ENCODE data around the gene TMEM9B. TPM values are rescaled to one million over a fixed set of nuclear protein-coding genes. Genes with fewer than 3 reads are reported as not detected.

TMEM9B gene
- total and polyA plus RNA-seq, 4 donors: 35.3 to 55.9 (median 44.7) TPM

GRCh38 chr11:9008661-9009060 lies 44.4 kb upstream of the TMEM9B start:
- Histone ChIP-seq H3K9me3 (ENCODE audit: control insufficient read depth in 4 of 4, insufficient read depth in 3 of 4, low read length in 3 of 4) (no peaks in the 10 kb centered on the region), H3K27me3 (ENCODE audit: control insufficient read depth in 3 of 3, insufficient read depth in 3 of 3, low read length in 2 of 3) (peaks cover 0 to 11% (median 5%) of the 10 kb centered on the region in 3 donors)
- ATAC-seq (ENCODE audit: insufficient read depth, low FRiP score): no peak

DNA sequence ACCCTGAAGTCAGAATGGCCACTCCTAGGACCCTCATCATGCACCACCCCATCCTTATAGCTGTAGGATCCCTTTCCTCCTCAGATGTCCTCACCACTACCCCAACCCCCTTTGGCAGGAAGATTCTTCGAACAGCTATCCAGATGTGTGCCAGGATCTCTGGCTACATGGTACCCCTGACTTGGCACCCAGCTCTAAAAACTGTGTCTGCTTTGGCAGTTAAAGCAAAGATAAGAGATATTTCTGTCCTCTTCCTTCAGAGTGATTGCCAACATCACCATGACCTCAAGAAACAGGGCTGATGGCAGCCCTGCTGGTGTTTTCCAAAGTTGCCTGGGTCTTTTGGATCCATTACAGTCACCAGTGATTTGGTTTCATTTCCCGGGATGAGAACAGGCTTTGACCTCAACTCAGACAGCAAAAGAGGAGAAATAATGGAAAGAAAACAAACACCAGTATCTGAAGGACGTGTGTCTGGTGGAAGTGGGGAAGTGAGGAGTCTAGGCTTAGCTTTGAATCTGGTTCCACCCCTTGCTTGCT lies 43.8 kb upstream of the TMEM9B start:
- Histone ChIP-seq H3K27me3 (ENCODE audit: control insufficient read depth in 3 of 3, insufficient read depth in 3 of 3, low read length in 2 of 3) (peaks cover 0 to 15% (median 8%) of the 10 kb centered on the region in 3 donors), H3K27ac (ENCODE audit: low read depth in 1 of 2, low read length in 1 of 2) (no peak overlapping the region), H3K36me3 (ENCODE audit: control insufficient read depth in 4 of 4, insufficient read depth in 4 of 4, low read length in 4 of 4) (no peaks in the 10 kb centered on the region), H3K4me3 (no peak overlapping the region), H3K9ac (ENCODE audit: insufficient read depth in 1 of 2, low read length in 2 of 2) (no peak overlapping the region), H3K4me1 (ENCODE audit: control insufficient read depth in 5 of 5, insufficient read depth in 5 of 5, low read length in 5 of 5) (peaks cover 0 to 12% (median 2%) of the 10 kb centered on the region in 5 donors), H3K9me3 (ENCODE audit: control insufficient read depth in 4 of 4, insufficient read depth in 3 of 4, low read length in 3 of 4) (peaks cover 0 to 2% (median 0%) of the 10 kb centered on the region in 4 donors)
- DNase-seq (no peak), ATAC-seq (ENCODE audit: insufficient read depth, low FRiP score) (no peak)
- TF ChIP-seq, protein P1, sequence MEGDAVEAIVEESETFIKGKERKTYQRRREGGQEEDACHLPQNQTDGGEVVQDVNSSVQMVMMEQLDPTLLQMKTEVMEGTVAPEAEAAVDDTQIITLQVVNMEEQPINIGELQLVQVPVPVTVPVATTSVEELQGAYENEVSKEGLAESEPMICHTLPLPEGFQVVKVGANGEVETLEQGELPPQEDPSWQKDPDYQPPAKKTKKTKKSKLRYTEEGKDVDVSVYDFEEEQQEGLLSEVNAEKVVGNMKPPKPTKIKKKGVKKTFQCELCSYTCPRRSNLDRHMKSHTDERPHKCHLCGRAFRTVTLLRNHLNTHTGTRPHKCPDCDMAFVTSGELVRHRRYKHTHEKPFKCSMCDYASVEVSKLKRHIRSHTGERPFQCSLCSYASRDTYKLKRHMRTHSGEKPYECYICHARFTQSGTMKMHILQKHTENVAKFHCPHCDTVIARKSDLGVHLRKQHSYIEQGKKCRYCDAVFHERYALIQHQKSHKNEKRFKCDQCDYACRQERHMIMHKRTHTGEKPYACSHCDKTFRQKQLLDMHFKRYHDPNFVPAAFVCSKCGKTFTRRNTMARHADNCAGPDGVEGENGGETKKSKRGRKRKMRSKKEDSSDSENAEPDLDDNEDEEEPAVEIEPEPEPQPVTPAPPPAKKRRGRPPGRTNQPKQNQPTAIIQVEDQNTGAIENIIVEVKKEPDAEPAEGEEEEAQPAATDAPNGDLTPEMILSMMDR (IDR thresholded peaks at IDR 0.05; ENCODE audit: control extremely low read depth, extremely low read depth): no peak
- 69 to 75% methylated on average over 3 of the region's 3 CpGs for WGBS, 2 donors

More at GRCh38 chr11:9008661-9009060, 44.4 kb upstream of the TMEM9B start:
- Histone ChIP-seq H3K36me3 (ENCODE audit: control insufficient read depth in 4 of 4, insufficient read depth in 4 of 4, low read length in 4 of 4) (no peaks in the 10 kb centered on the region), H3K27ac (ENCODE audit: low read depth in 1 of 2, low read length in 1 of 2) (no peak overlapping the region), H3K4me1 (ENCODE audit: control insufficient read depth in 5 of 5, insufficient read depth in 5 of 5, low read length in 5 of 5) (peaks cover 0 to 7% (median 0%) of the 10 kb centered on the region in 5 donors), H3K9ac (ENCODE audit: insufficient read depth in 1 of 2, low read length in 2 of 2) (no peak overlapping the region), H3K4me3 (no peak overlapping the region)
- no peak for DNase-seq
- 76 to 100% methylated on average over 1 of the region's 1 CpG for WGBS, 2 donors
- TF ChIP-seq, protein P1 (IDR thresholded peaks at IDR 0.05; ENCODE audit: control extremely low read depth, extremely low read depth): no peak

GRCh38 chr11:9005087-9005486 lies 40.8 kb upstream of the TMEM9B start:
- no peak for ATAC-seq (ENCODE audit: insufficient read depth, low FRiP score)
- WGBS, 2 donors: 84 to 86% methylated on average over 4 of the region's 4 CpGs
- H3K9ac ChIP-seq (ENCODE audit: insufficient read depth in 1 of 2, low read length in 2 of 2): no peak overlapping the region
- no peak overlapping the region for H3K4me3 ChIP-seq
- peaks cover 0 to 2% (median 0%) of the 10 kb centered on the region in 4 donors for H3K9me3 ChIP-seq (ENCODE audit: control insufficient read depth in 4 of 4, insufficient read depth in 3 of 4, low read length in 3 of 4)
- no peaks in the 10 kb centered on the region for H3K36me3 ChIP-seq (ENCODE audit: control insufficient read depth in 4 of 4, insufficient read depth in 4 of 4, low read length in 4 of 4)
- H3K4me1 ChIP-seq (ENCODE audit: control insufficient read depth in 5 of 5, insufficient read depth in 5 of 5, low read length in 5 of 5): peaks cover 0 to 15% (median 3%) of the 10 kb centered on the region in 5 donors
- H3K27ac ChIP-seq (ENCODE audit: low read depth in 1 of 2, low read length in 1 of 2): no peak overlapping the region
- no peak for DNase-seq
- TF ChIP-seq, protein P1 (IDR thresholded peaks at IDR 0.05; ENCODE audit: control extremely low read depth, extremely low read depth): no peak
- peaks cover 0 to 22% (median 21%) of the 10 kb centered on the region in 3 donors for H3K27me3 ChIP-seq (ENCODE audit: control insufficient read depth in 3 of 3, insufficient read depth in 3 of 3, low read length in 2 of 3)

All from lung (tissue), 12 donors.